ENCODE data around the gene TNIP1.

The TNIP1 gene

GRCh38 chr5:151038412-151038745 lies 42.5 kb downstream of the TNIP1 start:
- no peak for DNase-seq

- DNase-seq: no peak
Measured at GRCh38 chr5:151037561-151038411, 43.0 kb downstream of the TNIP1 start.

GRCh38 chr5:151036556-151036955 lies 44.3 kb downstream of the TNIP1 start:
- no peak for DNase-seq

- DNase-seq: no peak
Measured at GRCh38 chr5:151034422-151035379, 46.1 kb downstream of the TNIP1 start.

GRCh38 chr5:151033217-151033934 lies 47.5 kb downstream of the TNIP1 start:
- DNase-seq: no peak

- no peak for DNase-seq
Measured at GRCh38 chr5:151031554-151031953, 49.3 kb downstream of the TNIP1 start.

- DNase-seq: no peak
Measured at GRCh38 chr5:151030379-151030778, 50.5 kb downstream of the TNIP1 start.

- DNase-seq: no peak
Measured at GRCh38 chr5:151030056-151030336, 50.8 kb downstream of the TNIP1 start.

GRCh38 chr5:151029179-151030055 lies 51.4 kb downstream of the TNIP1 start:
- no peak for DNase-seq

GRCh38 chr5:151028717-151029116 lies 52.1 kb downstream of the TNIP1 start:
- DNase-seq: no peak

- DNase-seq: no peak
Measured at GRCh38 chr5:151027961-151028479, 52.8 kb downstream of the TNIP1 start.

- DNase-seq: no peak
Measured at GRCh38 chr5:151026679-151027078, 54.2 kb downstream of the TNIP1 start.

GRCh38 chr5:151026088-151026487 lies 54.7 kb downstream of the TNIP1 start:
- DNase-seq: no peak

- no peak for DNase-seq
Measured at GRCh38 chr5:151025250-151025606, 55.6 kb downstream of the TNIP1 start.

- DNase-seq: no peak
Measured at GRCh38 chr5:151024440-151025249, 56.2 kb downstream of the TNIP1 start.

GRCh38 chr5:151023651-151024050 lies 57.2 kb downstream of the TNIP1 start:
- DNase-seq: no peak

- no peak for DNase-seq
Measured at GRCh38 chr5:151023047-151023615, 57.7 kb downstream of the TNIP1 start.

GRCh38 chr5:151022511-151023018 lies 58.3 kb downstream of the TNIP1 start:
- DNase-seq: no peak

GRCh38 chr5:151021746-151022145 lies 59.1 kb downstream of the TNIP1 start:
- no peak for DNase-seq

- peak; percentile 38 for DNase-seq
Measured at GRCh38 chr5:151020304-151021110, 60.3 kb downstream of the TNIP1 start, which contains the start of gene GPX3. Gene GPX3 (plus strand): TSS chr5:151020591. CDS start chr5:151020655, 64 bp downstream.
